ENCODE data around the gene PCDHGA12. TPM values are rescaled to one million over a fixed set of nuclear protein-coding genes. Genes with fewer than 3 reads are reported as not detected.
"Not testable (repeated sequence)": the region's sequence is repeated elsewhere in the genome, so short reads cannot be mapped to it uniquely, and the experiment has no call there.

PCDHGA12 gene
- total and polyA plus RNA-seq, 8 donors: 0.12 to 7.4 (median 2.4) TPM; not detected in 1

DNA sequence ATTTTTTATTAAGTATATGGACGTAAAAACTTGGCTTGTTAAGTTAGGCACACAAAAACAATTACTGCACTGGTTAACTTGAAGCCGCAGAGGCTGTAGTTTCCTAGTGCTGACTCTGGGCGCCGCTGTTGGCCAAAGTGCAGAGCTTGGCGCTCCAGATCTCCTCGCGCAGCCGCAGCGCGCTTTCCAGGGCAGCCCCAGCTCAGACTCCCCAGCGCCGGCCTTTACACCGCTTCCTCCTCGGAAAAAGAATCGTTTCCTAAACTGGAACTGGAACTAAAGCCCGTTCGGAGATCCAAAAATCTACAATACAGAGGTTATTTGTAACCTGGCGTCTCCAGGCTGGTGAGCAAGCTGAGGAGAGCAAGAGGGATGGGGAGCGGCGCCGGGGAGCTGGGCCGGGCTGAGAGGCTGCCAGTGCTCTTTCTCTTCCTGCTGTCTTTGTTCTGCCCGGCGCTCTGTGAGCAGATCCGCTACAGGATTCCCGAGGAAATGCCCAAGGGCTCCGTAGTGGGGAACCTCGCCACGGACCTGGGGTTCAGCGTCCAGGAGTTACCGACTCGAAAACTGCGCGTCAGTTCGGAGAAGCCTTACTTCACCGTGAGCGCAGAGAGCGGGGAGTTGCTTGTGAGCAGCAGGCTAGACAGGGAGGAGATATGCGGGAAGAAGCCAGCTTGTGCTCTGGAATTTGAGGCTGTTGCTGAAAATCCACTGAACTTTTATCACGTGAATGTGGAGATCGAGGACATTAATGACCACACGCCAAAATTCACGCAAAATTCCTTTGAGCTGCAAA, 32.4 kb upstream of the PCDHGA12 start, which contains the start of gene PCDHGB5:
Gene PCDHGB5, plus strand, starts transcription at position 192 of the 796 bp plus-strand sequence. Its CDS starts 181 bp downstream, at position 373.
- WGBS, 5 donors: 7 to 11% (median 9%) methylated on average over 21 to 25 of the region's 43 CpGs
- TF ChIP-seq, protein P1, sequence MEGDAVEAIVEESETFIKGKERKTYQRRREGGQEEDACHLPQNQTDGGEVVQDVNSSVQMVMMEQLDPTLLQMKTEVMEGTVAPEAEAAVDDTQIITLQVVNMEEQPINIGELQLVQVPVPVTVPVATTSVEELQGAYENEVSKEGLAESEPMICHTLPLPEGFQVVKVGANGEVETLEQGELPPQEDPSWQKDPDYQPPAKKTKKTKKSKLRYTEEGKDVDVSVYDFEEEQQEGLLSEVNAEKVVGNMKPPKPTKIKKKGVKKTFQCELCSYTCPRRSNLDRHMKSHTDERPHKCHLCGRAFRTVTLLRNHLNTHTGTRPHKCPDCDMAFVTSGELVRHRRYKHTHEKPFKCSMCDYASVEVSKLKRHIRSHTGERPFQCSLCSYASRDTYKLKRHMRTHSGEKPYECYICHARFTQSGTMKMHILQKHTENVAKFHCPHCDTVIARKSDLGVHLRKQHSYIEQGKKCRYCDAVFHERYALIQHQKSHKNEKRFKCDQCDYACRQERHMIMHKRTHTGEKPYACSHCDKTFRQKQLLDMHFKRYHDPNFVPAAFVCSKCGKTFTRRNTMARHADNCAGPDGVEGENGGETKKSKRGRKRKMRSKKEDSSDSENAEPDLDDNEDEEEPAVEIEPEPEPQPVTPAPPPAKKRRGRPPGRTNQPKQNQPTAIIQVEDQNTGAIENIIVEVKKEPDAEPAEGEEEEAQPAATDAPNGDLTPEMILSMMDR (IDR thresholded peaks at IDR 0.05): peak in 4 of 7 experiments; percentile 25 to 41 (median 38)
- H3K4me3 ChIP-seq: peak within 1 kb of the TSS; percentile 22 to 40 (median 24)
- DNase-seq: peak; percentile 43 to 62
- peaks cover 0 to 14% (median 0%) of the 10 kb centered on the region in 4 donors for H3K36me3 ChIP-seq
- intact Hi-C loops (cut with DNase I; ENCODE audit: low total_unique reads); H3K4me1 ChIP-seq; H3K27ac ChIP-seq: not testable (repeated sequence)
- peaks cover 44 to 94% (median 87%) of the 10 kb centered on the region in 4 donors for H3K9me3 ChIP-seq
- H3K27me3 ChIP-seq: peaks cover 0 to 79% (median 14%) of the 10 kb centered on the region in 3 donors

GRCh38 chr5:141398608-141399007, 31.7 kb upstream of the PCDHGA12 start:
- intact Hi-C loops (cut with DNase I; ENCODE audit: low total_unique reads): no loop called here
- WGBS, 5 donors: 19 to 30% (median 24%) methylated on average over 15 of the region's 15 CpGs
- DNase-seq: no peak
- Histone ChIP-seq H3K27me3 (peaks cover 0 to 79% (median 19%) of the 10 kb centered on the region in 3 donors), H3K4me3 (no peak overlapping the region), H3K4me1 (peaks cover 0 to 6% (median 0%) of the 10 kb centered on the region in 4 donors), H3K27ac (no peak overlapping the region), H3K9me3 (peaks cover 44 to 94% (median 87%) of the 10 kb centered on the region in 4 donors), H3K36me3 (peaks cover 0 to 11% (median 0%) of the 10 kb centered on the region in 4 donors)
- TF ChIP-seq, protein P1 (IDR thresholded peaks at IDR 0.05): no peak
- TF ChIP-seq POLR2AphosphoS5 (IDR thresholded peaks at IDR 0.05) (no peak), POLR2A (IDR thresholded peaks at IDR 0.05) (no peak), EP300 (IDR thresholded peaks at IDR 0.05) (no peak)

- DNase-seq: no peak
- H3K36me3 ChIP-seq: peaks cover 0 to 13% (median 0%) of the 10 kb centered on the region in 4 donors
- H3K4me3 ChIP-seq: no peak overlapping the region
- no peak overlapping the region for H3K27ac ChIP-seq
- peaks cover 0 to 78% (median 25%) of the 10 kb centered on the region in 3 donors for H3K27me3 ChIP-seq
- H3K9me3 ChIP-seq: peaks cover 42 to 94% (median 87%) of the 10 kb centered on the region in 4 donors
- intact Hi-C loops (cut with DNase I; ENCODE audit: low total_unique reads): no loop called here
- 18 to 32% (median 28%) methylated on average over 15 to 61 of the region's 61 CpGs for WGBS, 5 donors
- H3K4me1 ChIP-seq: peaks cover 0 to 6% (median 0%) of the 10 kb centered on the region in 4 donors
- TF ChIP-seq, protein P1 (IDR thresholded peaks at IDR 0.05): no peak
- TF ChIP-seq EP300 (IDR thresholded peaks at IDR 0.05) (no peak), POLR2AphosphoS5 (IDR thresholded peaks at IDR 0.05) (no peak)
Measured at GRCh38 chr5:141399555-141400258, 30.6 kb upstream of the PCDHGA12 start.

- intact Hi-C loops (cut with DNase I; ENCODE audit: low total_unique reads): no loop called here
- Histone ChIP-seq H3K4me3 (peak within 1 kb of the TSS in 3 of 4 donors; percentile 8 to 37 (median 27)), H3K9me3 (peaks cover 51 to 96% (median 90%) of the 10 kb centered on the region in 4 donors), H3K27me3 (peaks cover 0 to 76% (median 32%) of the 10 kb centered on the region in 3 donors), H3K36me3 (peaks cover 0 to 18% (median 0%) of the 10 kb centered on the region in 4 donors), H3K4me1 (peaks cover 0 to 6% (median 0%) of the 10 kb centered on the region in 4 donors), H3K27ac (no peak within 1 kb of the TSS)
- TF ChIP-seq, protein P1 (IDR thresholded peaks at IDR 0.05): peak in 1 of 7 experiments; percentile 10
- TF ChIP-seq POLR2A (IDR thresholded peaks at IDR 0.05) (no peak), POLR2AphosphoS5 (IDR thresholded peaks at IDR 0.05) (no peak)
- peak in 1 of 2 donors; percentile 44 for DNase-seq
- 13 to 20% (median 17%) methylated on average over 26 to 27 of the region's 27 CpGs for WGBS, 5 donors
Measured at GRCh38 chr5:141402553-141403243, 27.6 kb upstream of the PCDHGA12 start, which contains the start of gene PCDHGA9. TSS of gene PCDHGA9 (plus strand) at chr5:141402778. CDS start at chr5:141402953, 175 bp downstream.
